AG04450 (cell line): ENCODE data around the gene CCDC68. TPM values are rescaled to one million over a fixed set of nuclear protein-coding genes. Genes with fewer than 3 reads are reported as not detected.

Source experiments
- CTCF ChIA-PET: fragments of 300-600, 350-600 bp; formaldehyde crosslinking; extraction: SDS; loops from one replicate; lab custom pipeline; 2022; ENCODE audit warnings: antibody characterized with exemption, inconsistent platforms; lab: Charles Lee
- POLR2A ChIA-PET: fragments of 350-600 bp; formaldehyde crosslinking; extraction: SDS; loops from one replicate; lab custom pipeline; 2021; ENCODE audit warnings: antibody characterized with exemption, inconsistent platforms; lab: Yijun Ruan, JAX
- DNase-seq: peaks from one replicate; pipeline ENCODE4 v3.0.0-alpha.2; 2011; ENCODE audit warnings: low read depth, low spot score
- H3K27ac ChIP-seq: one replicate; pipeline ENCODE4 v1.5.1; 2012; ENCODE audit warnings: low read depth, low read length, control low read depth
- H3K27me3 ChIP-seq: one replicate; pipeline ENCODE4 v1.6.0; 2012; ENCODE audit warnings: low read length; ENCODE audit not compliant: control insufficient read depth, insufficient read depth
- H3K4me3 ChIP-seq: 2 replicates; pipeline ENCODE4 v1.5.1; 2011; ENCODE audit warnings: mild to moderate bottlenecking, low read depth, low read length, control low read depth
- H3K9me3 ChIP-seq: 2 replicates; pipeline ENCODE4 v1.5.1; 2012; ENCODE audit warnings: low read length; ENCODE audit not compliant: control insufficient read depth, insufficient read depth
- polyA plus RNA-seq: library from polyadenylated mRNA; depleted of rRNA; stranded (reverse); fragments of >200 nt; gene quantifications from 2 replicates; pipeline ENCODE4 v1.2.3, GENCODE V29; 2011
- TF ChIP-seq, protein P1 (sequence below): IDR thresholded peaks from 2 replicates; pipeline ENCODE4 v1.5.1; 2011; ENCODE audit warnings: low read depth, low read length, control low read depth, inconsistent platforms

Gene CCDC68
- polyA plus RNA-seq, 1 experiment, result 9.5 TPM

DNA sequence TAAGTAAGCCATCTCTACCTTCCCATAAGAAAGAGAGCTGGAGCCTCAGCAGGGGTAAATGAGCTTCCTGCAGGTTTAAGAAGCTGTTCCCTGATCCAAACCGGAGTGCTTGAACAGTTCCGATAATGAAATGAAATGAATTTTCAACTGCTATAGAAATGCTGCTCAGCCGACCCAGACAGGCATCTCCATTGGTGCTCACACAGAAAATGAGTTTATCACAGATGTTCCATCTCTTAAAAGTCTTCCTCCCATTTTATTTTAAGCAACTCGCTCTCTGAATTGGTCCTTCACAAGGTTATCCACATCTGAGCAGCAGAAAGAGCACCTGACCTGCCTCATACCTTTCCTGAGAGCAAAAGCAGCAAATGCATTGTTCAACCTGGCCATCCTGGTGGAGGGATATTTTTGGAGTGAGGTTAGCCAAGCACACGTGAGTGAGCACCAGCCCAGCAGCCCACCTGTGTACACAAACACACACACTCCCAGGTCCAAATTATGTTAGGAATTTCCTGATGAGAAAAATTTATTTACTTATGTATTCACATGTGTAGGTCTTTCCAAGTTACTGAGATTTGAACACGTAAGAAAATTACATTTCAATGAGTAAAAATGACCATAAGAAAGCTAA is 42.2 kb upstream of the CCDC68 start:
- Histone ChIP-seq H3K4me3 (no peak overlapping the region), H3K27ac (no peak overlapping the region), H3K9me3 (no peaks in the 10 kb centered on the region), H3K27me3 (no peaks in the 10 kb centered on the region)
- POLR2A ChIA-PET, result no interaction called here
- TF ChIP-seq, protein P1, sequence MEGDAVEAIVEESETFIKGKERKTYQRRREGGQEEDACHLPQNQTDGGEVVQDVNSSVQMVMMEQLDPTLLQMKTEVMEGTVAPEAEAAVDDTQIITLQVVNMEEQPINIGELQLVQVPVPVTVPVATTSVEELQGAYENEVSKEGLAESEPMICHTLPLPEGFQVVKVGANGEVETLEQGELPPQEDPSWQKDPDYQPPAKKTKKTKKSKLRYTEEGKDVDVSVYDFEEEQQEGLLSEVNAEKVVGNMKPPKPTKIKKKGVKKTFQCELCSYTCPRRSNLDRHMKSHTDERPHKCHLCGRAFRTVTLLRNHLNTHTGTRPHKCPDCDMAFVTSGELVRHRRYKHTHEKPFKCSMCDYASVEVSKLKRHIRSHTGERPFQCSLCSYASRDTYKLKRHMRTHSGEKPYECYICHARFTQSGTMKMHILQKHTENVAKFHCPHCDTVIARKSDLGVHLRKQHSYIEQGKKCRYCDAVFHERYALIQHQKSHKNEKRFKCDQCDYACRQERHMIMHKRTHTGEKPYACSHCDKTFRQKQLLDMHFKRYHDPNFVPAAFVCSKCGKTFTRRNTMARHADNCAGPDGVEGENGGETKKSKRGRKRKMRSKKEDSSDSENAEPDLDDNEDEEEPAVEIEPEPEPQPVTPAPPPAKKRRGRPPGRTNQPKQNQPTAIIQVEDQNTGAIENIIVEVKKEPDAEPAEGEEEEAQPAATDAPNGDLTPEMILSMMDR, result no peak
- CTCF ChIA-PET, result interaction anchor here (0.7 to 1.0 kb wide), 2 partner anchors 19 to 330 kb away, joined by 3 read pairs; no protein-coding TSS in a partner anchor
- no peak for DNase-seq

DNA sequence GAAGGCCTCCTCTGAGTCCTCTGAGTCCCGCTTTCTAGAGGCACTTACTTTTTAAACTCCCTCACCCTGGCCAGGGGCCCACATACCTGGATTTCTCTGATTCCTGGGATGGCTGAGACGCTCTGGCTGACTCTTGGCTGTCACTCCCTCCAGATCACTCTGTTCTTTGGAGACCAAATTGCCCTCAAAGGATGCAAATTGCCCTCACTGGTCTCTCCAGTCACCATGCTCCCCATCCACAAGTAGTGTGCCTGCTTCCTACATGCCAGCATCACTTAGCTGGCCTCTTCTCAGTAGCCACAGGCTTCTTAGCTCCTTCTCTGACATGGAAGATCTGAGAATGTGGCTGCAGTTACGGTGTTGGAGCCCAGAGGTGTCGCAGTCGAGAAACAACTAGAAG is 41.3 kb upstream of the CCDC68 start:
- H3K9me3 ChIP-seq, result no peaks in the 10 kb centered on the region
- no peaks in the 10 kb centered on the region for H3K27me3 ChIP-seq
- CTCF ChIA-PET, result no interaction called here
- POLR2A ChIA-PET, result no interaction called here
- H3K4me3 ChIP-seq, result no peak overlapping the region
- no peak overlapping the region for H3K27ac ChIP-seq
- no peak for DNase-seq
- TF ChIP-seq, protein P1, result no peak

- no peak for DNase-seq
- Histone ChIP-seq H3K27me3 (no peaks in the 10 kb centered on the region), H3K9me3 (no peaks in the 10 kb centered on the region), H3K4me3 (no peak overlapping the region), H3K27ac (no peak overlapping the region)
- POLR2A ChIA-PET, result no interaction called here
- TF ChIP-seq, protein P1, result no peak
- CTCF ChIA-PET, result interaction anchor here (0.9 kb wide), 1 partner anchor 16 kb away, joined by 3 read pairs; no protein-coding TSS in a partner anchor
Observed at GRCh38 chr18:54999016-54999415, 39.8 kb upstream of the CCDC68 start.

DNA sequence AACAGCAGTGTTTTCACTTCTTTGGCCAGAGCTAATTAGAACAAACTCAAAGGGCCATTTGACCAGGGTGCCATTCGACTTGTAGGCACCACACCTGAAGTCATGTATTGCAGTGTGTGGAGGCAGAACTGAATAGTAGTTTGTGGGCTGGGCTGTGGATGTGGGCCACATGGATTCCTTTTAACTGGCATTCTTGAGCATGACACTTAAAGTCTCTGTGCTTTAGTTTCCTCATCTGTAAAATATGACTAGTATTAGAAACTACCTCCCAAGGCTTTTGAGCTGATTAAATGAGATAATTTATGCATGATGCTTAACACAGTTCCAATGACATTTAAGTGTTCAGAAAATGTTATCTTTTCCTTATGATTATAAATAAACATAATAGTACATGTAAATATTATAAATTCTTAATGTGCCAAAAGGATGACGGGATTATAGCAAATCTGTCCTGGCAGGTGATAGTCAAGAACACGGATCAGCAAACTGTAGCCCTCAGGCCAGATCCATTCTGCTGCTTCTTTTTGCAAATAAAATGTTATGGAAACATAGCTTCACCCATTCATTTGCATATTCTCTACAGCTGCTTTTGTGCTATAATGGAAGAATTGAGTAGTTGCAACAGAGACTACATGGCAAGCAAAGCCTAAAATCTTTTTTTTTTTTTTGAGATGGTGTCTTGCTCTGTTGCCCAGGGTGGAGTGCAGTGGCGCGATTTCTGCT is 36.3 kb upstream of the CCDC68 start:
- no peaks in the 10 kb centered on the region for H3K27me3 ChIP-seq
- H3K27ac ChIP-seq, result no peak overlapping the region
- ChIA-PET CTCF (interaction anchor here (0.7 to 1.2 kb wide), 3 partner anchors 13 to 316 kb away, joined by 3 to 4 read pairs (median 3); no protein-coding TSS in a partner anchor), POLR2A (no interaction called here)
- TF ChIP-seq, protein P1, result no peak
- no peak overlapping the region for H3K4me3 ChIP-seq
- DNase-seq, result no peak
- H3K9me3 ChIP-seq, result no peaks in the 10 kb centered on the region

DNA sequence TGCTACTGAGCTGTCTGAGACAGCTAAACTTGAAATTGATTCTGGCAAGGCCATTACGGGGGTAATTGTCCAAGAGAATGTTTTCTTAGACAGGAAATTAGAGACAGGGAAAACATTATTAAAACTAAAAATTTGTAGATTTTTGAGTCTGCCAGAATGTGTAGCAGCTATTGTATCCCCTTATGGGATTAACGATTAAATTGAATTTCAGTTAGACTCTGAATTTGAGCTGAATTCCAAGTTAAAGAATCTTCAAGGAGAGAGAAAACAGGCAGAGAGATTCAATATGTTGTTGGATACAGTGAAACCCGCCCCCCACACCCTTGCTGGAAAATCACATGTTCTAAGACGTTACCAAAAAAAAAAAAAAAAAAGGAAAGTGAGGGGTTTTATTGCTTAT is 32.7 kb upstream of the CCDC68 start:
- Histone ChIP-seq H3K4me3 (no peak overlapping the region), H3K9me3 (no peaks in the 10 kb centered on the region), H3K27me3 (no peaks in the 10 kb centered on the region), H3K27ac (no peak overlapping the region)
- TF ChIP-seq, protein P1, result no peak
- ChIA-PET POLR2A (no interaction called here), CTCF (interaction anchor here (1.2 kb wide), 2 partner anchors 8 to 9 kb away, joined by 4 to 6 read pairs; no protein-coding TSS in a partner anchor)
- DNase-seq, result no peak
